Neural progenitor cell (in vitro differentiated cells): ENCODE measurements around the gene CDH12. TPM values are rescaled to one million over a fixed set of nuclear protein-coding genes. Genes with fewer than 3 reads are reported as not detected.

ENCODE experiments used
- DNase-seq: peaks from one replicate; pipeline ENCODE4 v3.0.0-alpha.2; 2016; ENCODE audit warnings: low spot score
- H2AFZ ChIP-seq: fragments of 200-600 bp; sonication (generic); replicated peaks from 2 replicates; pipeline ENCODE4 v1.6.1; 2016; ENCODE audit warnings: antibody characterized with exemption
- H3F3A ChIP-seq: fragments of 200-600 bp; sonication (generic); 2 replicates; pipeline ENCODE4 v1.6.1; 2016; ENCODE audit warnings: antibody characterized with exemption, low read depth
- H3K27ac ChIP-seq: fragments of 200-600 bp; sonication (generic); 2 replicates; pipeline ENCODE4 v1.5.1; 2016; ENCODE audit warnings: mild to moderate bottlenecking
- H3K27me3 ChIP-seq: fragments of 200-600 bp; sonication (generic); 2 replicates; pipeline ENCODE4 v1.6.1; 2016; ENCODE audit warnings: mild to moderate bottlenecking, moderate library complexity
- H3K36me3 ChIP-seq: fragments of 200-600 bp; sonication (generic); 2 replicates; pipeline ENCODE4 v1.5.1; 2016
- H3K4me1 ChIP-seq: fragments of 200-600 bp; sonication (generic); 2 replicates; pipeline ENCODE4 v1.6.1; 2016; ENCODE audit warnings: mixed run types
- H3K4me2 ChIP-seq: fragments of 200-600 bp; sonication (generic); 2 replicates; pipeline ENCODE4 v1.6.1; 2016
- H3K4me3 ChIP-seq: fragments of 200-600 bp; sonication (generic); 2 replicates; pipeline ENCODE4 v1.5.1; 2016
- H3K79me2 ChIP-seq: fragments of 200-600 bp; sonication (generic); 2 replicates; pipeline ENCODE4 v1.6.1; 2016; ENCODE audit warnings: low read depth
- H3K9ac ChIP-seq: fragments of 200-600 bp; sonication (generic); 2 replicates; pipeline ENCODE4 v1.6.1; 2016
- H3K9me3 ChIP-seq: fragments of 200-600 bp; sonication (generic); 2 replicates; pipeline ENCODE4 v1.5.1; 2016; ENCODE audit warnings: low read depth
- H4K20me1 ChIP-seq: fragments of 200-600 bp; sonication (generic); 2 replicates; pipeline ENCODE4 v1.6.1; 2016; ENCODE audit warnings: low read depth
- H3K27ac Mint-ChIP-seq: 3 replicates; pipeline ENCODE4 v1.8.0; 2021; ENCODE audit warnings: mixed read lengths
- H3K27me3 Mint-ChIP-seq: 2 replicates; pipeline ENCODE4 v1.8.0; 2022; ENCODE audit warnings: low read depth, mild to moderate bottlenecking, inconsistent platforms, moderate library complexity, mixed read lengths; ENCODE audit not compliant: insufficient read depth
- H3K36me3 Mint-ChIP-seq: 3 replicates; pipeline ENCODE4 v1.8.0; 2021; ENCODE audit warnings: mixed read lengths
- H3K4me1 Mint-ChIP-seq: 3 replicates; pipeline ENCODE4 v1.8.0; 2021; ENCODE audit warnings: mixed read lengths
- H3K4me3 Mint-ChIP-seq: 3 replicates; pipeline ENCODE4 v1.8.0; 2021; ENCODE audit warnings: mild to moderate bottlenecking, moderate library complexity, mixed read lengths
- H3K9me3 Mint-ChIP-seq: 3 replicates; pipeline ENCODE4 v1.8.0; 2020; ENCODE audit warnings: mixed read lengths
- EZH2 ChIP-seq: fragments of 200-600 bp; sonication (generic); IDR thresholded peaks from 2 replicates; pipeline ENCODE4 v1.6.1; 2017; ENCODE audit warnings: antibody characterized with exemption, mild to moderate bottlenecking, moderate library complexity
- EZH2phosphoT487 ChIP-seq: fragments of 200-600 bp; sonication (generic); IDR thresholded peaks from 2 replicates; pipeline ENCODE4 v1.6.1; 2017; ENCODE audit warnings: antibody characterized with exemption
- total RNA-seq: library from RNA; depleted of rRNA; stranded (reverse); fragments of >200 nt; gene quantifications from 2 replicates; pipeline ENCODE4 v1.2.3, GENCODE V29; 2015; ENCODE audit warnings: low replicate concordance
- TF ChIP-seq, protein P1 (sequence below): fragments of 200-600 bp; sonication (generic); IDR thresholded peaks from 2 replicates; pipeline ENCODE4 v1.5.1; 2017; ENCODE audit warnings: antibody characterized with exemption, mild to moderate bottlenecking

Gene CDH12
- total RNA-seq, 1 donor from 2014 or later, result not detected

DNA sequence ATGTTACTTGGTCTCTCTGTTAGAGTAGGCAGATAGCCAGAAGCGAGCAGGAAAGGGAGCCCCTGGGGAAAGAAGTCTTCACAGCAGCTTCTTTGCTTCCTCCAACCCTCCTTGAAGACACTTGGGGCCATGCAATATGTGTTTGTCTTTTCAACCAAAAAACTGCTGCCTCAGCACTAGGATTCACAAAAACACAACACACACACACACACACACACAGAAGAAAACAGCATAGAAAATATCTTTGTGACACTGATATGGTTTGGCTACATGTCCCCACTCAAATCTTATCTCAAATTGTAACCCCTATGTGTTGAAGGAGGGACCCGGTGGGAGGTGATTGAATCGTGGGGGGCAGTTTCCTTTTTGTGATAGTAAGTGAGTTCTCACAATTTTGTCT lies 133.3 kb downstream of the CDH12 start:
- no peak overlapping the region for H3K4me3 Mint-ChIP-seq
- Histone ChIP-seq H3K9me3 (no peaks in the 10 kb centered on the region), H3K79me2 (no peaks in the 10 kb centered on the region), H3K4me2 (no peak overlapping the region), H3F3A (no peaks in the 10 kb centered on the region), H3K9ac (no peak overlapping the region), H3K27me3 (no peaks in the 10 kb centered on the region), H3K4me1 (no peaks in the 10 kb centered on the region), H3K27ac (no peak overlapping the region), H3K36me3 (no peaks in the 10 kb centered on the region), H2AFZ (no peak overlapping the region), H4K20me1 (no peaks in the 10 kb centered on the region), H3K4me3 (no peak overlapping the region)
- H3K4me1 Mint-ChIP-seq, result no peaks in the 10 kb centered on the region
- H3K9me3 Mint-ChIP-seq, result peaks cover 16% of the 10 kb centered on the region
- TF ChIP-seq EZH2phosphoT487 (no peak), EZH2 (no peak)
- TF ChIP-seq, protein P1, sequence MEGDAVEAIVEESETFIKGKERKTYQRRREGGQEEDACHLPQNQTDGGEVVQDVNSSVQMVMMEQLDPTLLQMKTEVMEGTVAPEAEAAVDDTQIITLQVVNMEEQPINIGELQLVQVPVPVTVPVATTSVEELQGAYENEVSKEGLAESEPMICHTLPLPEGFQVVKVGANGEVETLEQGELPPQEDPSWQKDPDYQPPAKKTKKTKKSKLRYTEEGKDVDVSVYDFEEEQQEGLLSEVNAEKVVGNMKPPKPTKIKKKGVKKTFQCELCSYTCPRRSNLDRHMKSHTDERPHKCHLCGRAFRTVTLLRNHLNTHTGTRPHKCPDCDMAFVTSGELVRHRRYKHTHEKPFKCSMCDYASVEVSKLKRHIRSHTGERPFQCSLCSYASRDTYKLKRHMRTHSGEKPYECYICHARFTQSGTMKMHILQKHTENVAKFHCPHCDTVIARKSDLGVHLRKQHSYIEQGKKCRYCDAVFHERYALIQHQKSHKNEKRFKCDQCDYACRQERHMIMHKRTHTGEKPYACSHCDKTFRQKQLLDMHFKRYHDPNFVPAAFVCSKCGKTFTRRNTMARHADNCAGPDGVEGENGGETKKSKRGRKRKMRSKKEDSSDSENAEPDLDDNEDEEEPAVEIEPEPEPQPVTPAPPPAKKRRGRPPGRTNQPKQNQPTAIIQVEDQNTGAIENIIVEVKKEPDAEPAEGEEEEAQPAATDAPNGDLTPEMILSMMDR, result no peak
- peaks cover 2% of the 10 kb centered on the region for H3K27me3 Mint-ChIP-seq
- no peak for DNase-seq
- H3K36me3 Mint-ChIP-seq, result no peaks in the 10 kb centered on the region
- no peak overlapping the region for H3K27ac Mint-ChIP-seq

DNA sequence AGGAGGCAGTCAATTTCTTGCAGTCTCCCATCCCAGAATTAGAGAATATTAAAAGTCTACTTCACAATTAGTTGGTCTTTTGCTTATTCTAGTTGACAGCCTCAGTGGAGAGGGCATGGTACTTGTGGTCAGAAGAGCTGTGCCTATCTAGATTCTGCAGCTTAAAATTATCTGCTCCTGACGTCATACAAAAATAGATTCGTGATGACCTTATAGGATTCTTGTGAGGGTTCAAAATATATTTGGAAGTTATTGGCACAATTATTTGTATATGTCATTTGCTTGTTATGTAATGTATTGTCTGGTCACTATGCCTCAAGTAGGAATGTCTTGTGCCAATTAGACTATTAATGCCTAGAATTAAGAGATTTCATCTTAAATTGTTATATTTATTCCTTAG lies 142.5 kb downstream of the CDH12 start:
- H3K79me2 ChIP-seq, result no peaks in the 10 kb centered on the region
- Mint-ChIP-seq H3K27ac (no peak overlapping the region), H3K4me3 (no peak overlapping the region), H3K4me1 (no peaks in the 10 kb centered on the region), H3K9me3 (no peaks in the 10 kb centered on the region), H3K27me3 (no peaks in the 10 kb centered on the region), H3K36me3 (no peaks in the 10 kb centered on the region)
- no peaks in the 10 kb centered on the region for H3K9me3 ChIP-seq
- H3F3A ChIP-seq, result no peaks in the 10 kb centered on the region
- no peaks in the 10 kb centered on the region for H4K20me1 ChIP-seq
- H2AFZ ChIP-seq, result no peak overlapping the region
- H3K9ac ChIP-seq, result no peak overlapping the region
- H3K27ac ChIP-seq, result no peak overlapping the region
- TF ChIP-seq EZH2phosphoT487 (no peak), EZH2 (no peak)
- TF ChIP-seq, protein P1, result no peak
- no peaks in the 10 kb centered on the region for H3K36me3 ChIP-seq
- DNase-seq, result no peak
- no peak overlapping the region for H3K4me2 ChIP-seq
- no peaks in the 10 kb centered on the region for H3K4me1 ChIP-seq
- no peak overlapping the region for H3K4me3 ChIP-seq
- H3K27me3 ChIP-seq, result no peaks in the 10 kb centered on the region

DNA sequence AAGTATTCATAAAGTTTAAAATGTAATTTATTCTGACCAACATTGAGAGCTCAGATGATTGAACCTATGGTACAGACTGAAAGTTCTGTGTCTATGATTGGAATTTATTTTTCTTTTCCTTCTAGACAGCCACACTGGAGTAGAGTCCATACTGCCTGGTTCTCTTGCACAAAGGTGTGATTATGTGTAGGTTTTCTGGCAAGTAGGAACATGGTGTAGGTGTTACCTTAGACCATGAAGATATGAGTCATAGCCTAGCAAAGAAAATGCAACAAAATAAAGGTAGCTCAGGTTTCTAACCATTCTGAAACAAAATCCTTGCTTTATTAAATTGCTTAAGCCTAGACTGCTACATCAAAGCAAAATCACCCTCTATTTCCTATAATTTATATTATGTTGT lies 143.4 kb downstream of the CDH12 start:
- no peaks in the 10 kb centered on the region for H4K20me1 ChIP-seq
- Mint-ChIP-seq H3K9me3 (no peaks in the 10 kb centered on the region), H3K27me3 (no peaks in the 10 kb centered on the region), H3K4me1 (no peaks in the 10 kb centered on the region), H3K36me3 (no peaks in the 10 kb centered on the region), H3K27ac (no peak overlapping the region), H3K4me3 (no peak overlapping the region)
- no peaks in the 10 kb centered on the region for H3K9me3 ChIP-seq
- no peak overlapping the region for H3K9ac ChIP-seq
- H3K4me1 ChIP-seq, result no peaks in the 10 kb centered on the region
- no peak overlapping the region for H3K4me2 ChIP-seq
- no peaks in the 10 kb centered on the region for H3K79me2 ChIP-seq
- no peak for TF ChIP-seq EZH2phosphoT487
- TF ChIP-seq EZH2, result no peak
- TF ChIP-seq, protein P1, result no peak
- no peaks in the 10 kb centered on the region for H3F3A ChIP-seq
- H3K36me3 ChIP-seq, result no peaks in the 10 kb centered on the region
- no peak for DNase-seq
- H2AFZ ChIP-seq, result no peak overlapping the region
- no peaks in the 10 kb centered on the region for H3K27me3 ChIP-seq
- H3K4me3 ChIP-seq, result no peak overlapping the region
- no peak overlapping the region for H3K27ac ChIP-seq
